H9 (cell line): ENCODE results near the gene RPL12. TPM values are rescaled to one million over a fixed set of nuclear protein-coding genes. Genes with fewer than 3 reads are reported as not detected.

Experiments used
- DNase-seq: peaks from one replicate; pipeline ENCODE4 v3.0.0-alpha.2; 2017
- H2AFZ ChIP-seq: one replicate; pipeline ENCODE4 v1.6.1; 2013; ENCODE audit warnings: mild to moderate bottlenecking, low read length, control low read depth, moderate library complexity
- H2AK5ac ChIP-seq: 2 replicates; pipeline ENCODE4 v1.6.1; 2013; ENCODE audit warnings: low read length, control low read depth, mixed read lengths; ENCODE audit not compliant: insufficient read length
- H2BK120ac ChIP-seq: one replicate; pipeline ENCODE4 v1.6.1; 2013; ENCODE audit warnings: low read depth, mild to moderate bottlenecking, low read length, control low read depth, inconsistent platforms; ENCODE audit not compliant: poor library complexity, severe bottlenecking
- H2BK12ac ChIP-seq: 2 replicates; pipeline ENCODE4 v1.6.1; 2013; ENCODE audit warnings: low read length, control low read depth, mixed read lengths, low read depth; ENCODE audit not compliant: insufficient read length
- H2BK15ac ChIP-seq: 2 replicates; pipeline ENCODE4 v1.6.1; 2013; ENCODE audit warnings: low read depth, low read length, control low read depth
- H2BK20ac ChIP-seq: one replicate; pipeline ENCODE4 v1.6.1; 2013; ENCODE audit warnings: low read depth, mild to moderate bottlenecking, low read length, control low read depth, inconsistent platforms; ENCODE audit not compliant: poor library complexity, severe bottlenecking
- H2BK5ac ChIP-seq: 2 replicates; pipeline ENCODE4 v1.6.1; 2013; ENCODE audit warnings: low read length, control low read depth, mixed read lengths; ENCODE audit not compliant: insufficient read length
- H3K14ac ChIP-seq: 2 replicates; pipeline ENCODE4 v1.6.1; 2013; ENCODE audit warnings: low read length, control low read depth; ENCODE audit not compliant: insufficient read depth
- H3K18ac ChIP-seq: 2 replicates; pipeline ENCODE4 v1.6.1; 2013; ENCODE audit warnings: low read depth, mild to moderate bottlenecking, mixed read lengths, low read length, control low read depth; ENCODE audit not compliant: insufficient read length
- H3K23ac ChIP-seq: 2 replicates; pipeline ENCODE4 v1.6.1; 2013; ENCODE audit warnings: low read length, control low read depth, mixed read lengths, low read depth; ENCODE audit not compliant: insufficient read length
- H3K23me2 ChIP-seq: 2 replicates; pipeline ENCODE4 v1.6.1; 2013; ENCODE audit warnings: low read depth, mild to moderate bottlenecking, mixed read lengths, low read length, control low read depth; ENCODE audit not compliant: insufficient read length, poor library complexity, severe bottlenecking
- H3K27ac ChIP-seq: 2 replicates; pipeline ENCODE4 v1.5.1; 2013; ENCODE audit warnings: low read length, control low read depth, mixed read lengths, low read depth; ENCODE audit not compliant: insufficient read length
- H3K27me3 ChIP-seq: 2 replicates; pipeline ENCODE4 v1.6.1; 2013; ENCODE audit warnings: low read length, control low read depth, inconsistent platforms; ENCODE audit not compliant: insufficient read depth
- H3K4ac ChIP-seq: 2 replicates; pipeline ENCODE4 v1.6.1; 2013; ENCODE audit warnings: low read depth, mild to moderate bottlenecking, control low read depth, inconsistent platforms, low read length, moderate library complexity
- H3K4me1 ChIP-seq: 2 replicates; pipeline ENCODE4 v1.6.1; 2013; ENCODE audit warnings: low read length, control low read depth, inconsistent platforms; ENCODE audit not compliant: insufficient read depth
- H3K4me2 ChIP-seq: 2 replicates; pipeline ENCODE4 v1.6.1; 2013; ENCODE audit warnings: low read length, control low read depth, mixed read lengths; ENCODE audit not compliant: insufficient read length, insufficient read depth
- H3K56ac ChIP-seq: 2 replicates; pipeline ENCODE4 v1.6.1; 2013; ENCODE audit warnings: low read depth, mild to moderate bottlenecking, mixed read lengths, low read length, control low read depth; ENCODE audit not compliant: insufficient read length
- H3K79me1 ChIP-seq: 2 replicates; pipeline ENCODE4 v1.6.1; 2013; ENCODE audit warnings: low read depth, mild to moderate bottlenecking, moderate library complexity, low read length, control low read depth, inconsistent platforms; ENCODE audit not compliant: insufficient read depth, poor library complexity, severe bottlenecking
- H3K79me2 ChIP-seq: 2 replicates; pipeline ENCODE4 v1.6.1; 2013; ENCODE audit warnings: low read length, control low read depth, inconsistent platforms; ENCODE audit not compliant: insufficient read depth
- H3K9ac ChIP-seq: 2 replicates; pipeline ENCODE4 v1.6.1; 2013; ENCODE audit warnings: low read length, control low read depth, mixed read lengths; ENCODE audit not compliant: insufficient read length; ENCODE audit errors: extremely low read depth
- H3K9me3 ChIP-seq: one replicate; pipeline ENCODE4 v1.6.1; 2013; ENCODE audit warnings: low read depth, low read length, inconsistent platforms; ENCODE audit not compliant: control insufficient read depth
- H3T11ph ChIP-seq: one replicate; pipeline ENCODE4 v1.6.1; 2013; ENCODE audit warnings: mild to moderate bottlenecking, low read length, control low read depth, inconsistent platforms
- H4K20me1 ChIP-seq: one replicate; pipeline ENCODE4 v1.6.1; 2013; ENCODE audit not compliant: control insufficient read depth, insufficient read length, insufficient read depth
- H4K5ac ChIP-seq: 2 replicates; pipeline ENCODE4 v1.6.1; 2013; ENCODE audit warnings: low read depth, mild to moderate bottlenecking, mixed read lengths, low read length, control low read depth; ENCODE audit not compliant: insufficient read length
- H4K8ac ChIP-seq: replicated peaks from 2 replicates; pipeline ENCODE4 v1.6.1; 2013; ENCODE audit warnings: low read length, control low read depth, mixed read lengths, low read depth; ENCODE audit not compliant: insufficient read length
- H4K91ac ChIP-seq: 2 replicates; pipeline ENCODE4 v1.6.1; 2013; ENCODE audit warnings: low read depth, mild to moderate bottlenecking, moderate library complexity, mixed read lengths, low read length, control low read depth; ENCODE audit not compliant: insufficient read length
- H3K27ac Mint-ChIP-seq, 3 experiments: 2 replicates in 2 of 3; 3 replicates in 1 of 3; pipeline ENCODE4 v1.8.0; 2020 to 2021; ENCODE audit warnings: mixed read lengths in 3 of 3, mild to moderate bottlenecking in 1 of 3, moderate library complexity in 1 of 3
- H3K27me3 Mint-ChIP-seq: 2 replicates; pipeline ENCODE4 v1.8.0; 2021; ENCODE audit warnings: low read depth, mild to moderate bottlenecking, moderate library complexity, mixed read lengths
- H3K36me3 Mint-ChIP-seq, 3 experiments: 2 replicates in 2 of 3; 3 replicates in 1 of 3; pipeline ENCODE4 v1.8.0; 2020 to 2021; ENCODE audit warnings: low read depth in 3 of 3, mixed read lengths in 3 of 3; ENCODE audit not compliant: insufficient read depth in 1 of 3
- H3K4me1 Mint-ChIP-seq, 2 experiments: 2 replicates each; pipeline ENCODE4 v1.8.0; 2020; ENCODE audit warnings: mixed read lengths in 2 of 2
- H3K4me3 Mint-ChIP-seq, 2 experiments: 2 replicates in 1 of 2; 3 replicates in 1 of 2; pipeline ENCODE4 v1.8.0; 2020 to 2021; ENCODE audit warnings: mild to moderate bottlenecking in 2 of 2, mixed read lengths in 2 of 2, moderate library complexity in 1 of 2
- H3K9me3 Mint-ChIP-seq, 2 experiments: 2 replicates in 1 of 2; 3 replicates in 1 of 2; pipeline ENCODE4 v1.8.0; 2020; ENCODE audit warnings: mild to moderate bottlenecking in 2 of 2, mixed read lengths in 2 of 2, moderate library complexity in 1 of 2
- CTCF ChIP-seq: fragments of 200-600 bp; sonication (generic); conservative IDR thresholded peaks from 3 replicates; pipeline ENCODE4 v1.8.0; 2021; ENCODE audit warnings: antibody characterized with exemption, mild to moderate bottlenecking
- WGBS: extraction: QIAGEN DNeasy Blood & Tissue Kit; methylation state at CpG from one replicate; pipeline ENCODE4 v1.1.7; 2013; ENCODE audit warnings: missing lambda C conversion rate, low lambda C conversion rate, mixed read lengths; ENCODE audit not compliant: insufficient read length; ENCODE audit errors: extremely low coverage; 5-methylcytosine and 5-hydroxymethylcytosine counted together
- total RNA-seq: library from RNA; stranded (reverse); gene quantifications from 2 replicates; pipeline ENCODE4 v1.2.1, GENCODE V29; 2021

The RPL12 gene
- total RNA-seq, 1 experiment from 2014 or later: 1,710 TPM

GRCh38 chr9:127479507-127480081 lies 28.4 kb upstream of the RPL12 start:
- WGBS: no CpG with 5 or more reads among the region's 17 CpGs
- no peak overlapping the region for H3K23ac ChIP-seq

More at GRCh38 chr9:127479507-127480081, 28.4 kb upstream of the RPL12 start:
- Mint-ChIP-seq H3K27ac (no peak overlapping the region), H3K9me3 (no peaks in the 10 kb centered on the region), H3K36me3 (peaks cover 6 to 44% (median 32%) of the 10 kb centered on the region in 3 experiments; a peak in 6 of 7 replicates), H3K4me1 (no peaks in the 10 kb centered on the region), H3K27me3 (no peaks in the 10 kb centered on the region), H3K4me3 (no peak overlapping the region)
- H3K14ac ChIP-seq: no peak overlapping the region
- no peak overlapping the region for H2BK20ac ChIP-seq
- H3K4ac ChIP-seq: no peak overlapping the region
- no peak overlapping the region for H2BK15ac ChIP-seq
- no peak overlapping the region for H4K91ac ChIP-seq
- H3K79me1 ChIP-seq: no peaks in the 10 kb centered on the region
- no peak overlapping the region for H2AFZ ChIP-seq
- H4K20me1 ChIP-seq: no peaks in the 10 kb centered on the region
- H3K79me2 ChIP-seq: no peaks in the 10 kb centered on the region
- no peak for DNase-seq
- H3K4me1 ChIP-seq: no peaks in the 10 kb centered on the region
- H4K5ac ChIP-seq: no peak overlapping the region
- H3T11ph ChIP-seq: no peak overlapping the region
- no peak for TF ChIP-seq CTCF
- no peak overlapping the region for H3K27ac ChIP-seq
- no peak overlapping the region for H3K56ac ChIP-seq
- no peaks in the 10 kb centered on the region for H3K23me2 ChIP-seq
- H3K9me3 ChIP-seq: no peaks in the 10 kb centered on the region
- H3K4me2 ChIP-seq: no peak overlapping the region
- H3K18ac ChIP-seq: no peak overlapping the region
- no peak overlapping the region for H2BK120ac ChIP-seq
- no peak overlapping the region for H2BK12ac ChIP-seq
- H3K27me3 ChIP-seq: no peaks in the 10 kb centered on the region
- H2AK5ac ChIP-seq: no peak overlapping the region
- no peak overlapping the region for H3K9ac ChIP-seq
- H4K8ac ChIP-seq: no peak overlapping the region
- no peak overlapping the region for H2BK5ac ChIP-seq
